Medulla oblongata (tissue), 1 donor: ENCODE measurements around the gene SMIM20.
"Not testable (repeated sequence)": the region's sequence is repeated elsewhere in the genome, so short reads cannot be mapped to it uniquely, and the experiment has no call there.

Source experiments
- DNase-seq: peaks from one replicate; pipeline ENCODE4 v3.0.0-alpha.2; 2015; ENCODE audit errors: extremely low spot score

SMIM20 gene

DNA sequence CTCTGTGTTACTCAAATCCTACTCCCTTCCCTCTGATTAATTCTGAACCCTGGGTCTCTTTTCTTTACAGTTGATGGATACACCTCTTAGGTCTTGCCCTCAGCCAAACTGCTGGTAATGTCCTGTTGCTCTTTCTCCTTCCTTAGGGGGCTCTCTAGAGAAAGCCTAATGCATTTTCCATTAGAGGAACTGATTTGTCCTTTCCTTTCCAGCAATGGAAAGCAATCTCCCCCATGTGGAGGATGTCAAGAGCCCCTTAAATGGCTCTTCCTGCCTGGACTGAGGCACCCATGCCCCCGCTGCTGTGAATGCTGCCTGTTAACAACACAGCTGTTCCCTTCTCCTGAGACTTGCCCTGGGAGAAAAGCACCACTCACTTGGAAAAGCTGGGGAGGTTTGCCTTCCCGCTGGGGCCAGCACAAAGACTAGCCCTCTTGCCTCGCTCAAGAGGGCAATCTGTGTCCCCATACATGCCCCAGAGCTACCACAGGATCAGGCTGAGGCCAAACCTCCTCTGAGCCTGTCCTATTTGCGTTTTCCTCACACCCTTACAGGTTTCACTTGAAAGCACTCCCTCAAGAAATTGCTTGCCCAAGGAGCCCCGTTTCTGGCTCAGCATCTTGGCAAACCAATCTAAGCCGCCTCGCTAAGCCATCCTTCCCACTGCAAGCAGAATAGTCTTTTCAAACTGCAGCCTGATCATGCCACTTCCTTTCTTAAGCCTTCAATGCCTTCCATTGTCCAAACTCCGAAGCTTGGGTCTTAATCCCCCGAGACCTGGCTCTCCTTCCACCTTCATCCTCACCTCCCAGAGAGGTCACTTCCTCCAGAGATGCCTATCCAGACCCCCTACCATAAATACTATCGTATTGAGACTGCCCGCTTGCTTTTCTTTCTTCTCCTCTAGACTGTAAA is 23.2 kb upstream of the SMIM20 start:
- peak; percentile 18 for DNase-seq

DNA sequence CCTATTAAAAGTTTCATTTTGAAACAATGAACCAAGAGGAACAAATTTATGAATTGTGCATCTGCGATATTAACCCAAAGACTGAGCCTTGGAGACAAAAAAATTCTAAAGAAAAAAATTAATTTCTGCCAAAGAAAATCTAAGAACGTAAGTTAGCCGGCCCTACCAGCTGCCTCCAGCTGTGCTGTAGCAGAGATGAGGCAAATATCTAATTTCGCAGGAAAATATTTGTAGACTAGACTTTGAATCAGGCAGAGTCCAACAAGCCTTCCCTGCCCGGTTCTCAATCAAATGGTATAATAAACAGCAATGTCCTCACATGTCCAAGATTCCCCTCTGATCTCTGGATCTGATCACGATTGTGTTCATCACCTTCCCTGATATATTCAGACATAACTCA is 21.2 kb upstream of the SMIM20 start:
- no peak for DNase-seq

DNA sequence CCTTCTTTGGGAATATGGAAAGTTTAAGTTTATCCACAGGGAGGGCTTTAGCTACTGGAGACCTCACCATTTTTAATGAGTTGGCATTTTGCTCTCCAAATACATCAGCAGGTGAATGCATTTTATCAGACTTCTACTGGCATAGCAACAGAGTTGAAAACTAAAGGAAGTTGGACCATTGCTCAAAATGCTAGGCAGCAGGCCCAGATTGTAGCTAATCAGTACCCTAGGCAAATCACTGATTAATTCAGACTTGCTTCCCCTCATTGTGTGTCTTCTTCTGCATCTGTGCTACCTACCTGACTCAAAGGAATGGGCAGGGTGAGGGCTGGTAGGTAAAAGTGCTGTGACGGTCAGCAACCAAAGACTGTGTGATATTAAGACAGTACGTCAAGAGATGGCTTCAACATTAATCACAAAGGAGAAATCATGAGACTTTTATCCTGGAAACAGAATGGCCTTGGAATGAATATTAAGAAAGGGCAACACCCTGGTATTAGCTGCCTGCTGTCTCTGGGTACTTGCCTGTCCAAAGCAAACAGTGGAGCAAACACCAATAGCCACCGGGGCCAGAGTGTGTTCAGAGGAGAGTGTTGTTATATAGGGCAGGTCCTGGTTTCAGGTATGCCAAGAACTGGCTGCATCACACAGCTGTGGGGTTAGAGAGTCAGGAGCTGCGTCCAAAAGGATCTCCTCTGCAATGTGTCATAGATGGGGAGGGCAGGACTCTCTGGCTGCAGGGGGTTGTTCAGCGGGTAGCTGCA is 17.1 kb upstream of the SMIM20 start:
- no peak for DNase-seq

DNA sequence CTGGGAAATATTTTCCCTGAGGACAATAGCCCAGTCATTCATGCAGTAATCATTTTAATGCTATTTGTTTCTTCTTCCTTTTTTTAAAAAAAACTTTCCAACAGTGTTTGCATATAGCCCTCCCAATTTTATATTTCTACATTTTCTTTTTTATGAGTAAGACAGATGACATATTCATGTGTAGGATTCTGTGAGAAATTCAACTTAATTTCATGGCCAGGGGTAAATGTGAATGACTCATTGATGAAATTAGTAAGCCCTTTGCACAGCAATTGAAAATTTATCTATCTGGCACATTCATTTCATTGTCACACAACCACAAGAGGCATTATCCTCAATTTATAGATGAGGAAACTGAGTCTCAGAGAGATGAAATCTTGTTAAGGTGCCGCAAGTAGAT is 13.7 kb upstream of the SMIM20 start:
- DNase-seq: no peak

DNA sequence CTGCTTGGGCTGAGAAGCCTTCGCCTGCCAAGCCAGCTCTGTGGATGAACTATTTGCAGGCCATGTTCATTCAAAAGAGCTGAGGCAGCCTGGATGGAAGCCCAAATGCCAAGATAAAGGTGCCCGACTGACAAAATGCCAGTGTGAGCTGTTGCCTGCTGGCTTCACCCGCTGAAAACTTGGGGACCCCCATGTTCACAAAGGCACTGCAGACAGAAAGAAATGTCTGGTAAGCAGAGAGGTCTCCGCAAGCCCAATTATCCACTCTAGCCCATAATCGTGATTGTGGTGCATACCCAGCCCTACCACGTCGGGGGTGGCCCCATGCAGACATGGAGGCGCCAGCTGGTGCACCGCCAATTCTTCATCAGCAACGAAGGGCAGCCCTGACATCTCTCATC is 13.0 kb upstream of the SMIM20 start:
- no peak for DNase-seq

DNA sequence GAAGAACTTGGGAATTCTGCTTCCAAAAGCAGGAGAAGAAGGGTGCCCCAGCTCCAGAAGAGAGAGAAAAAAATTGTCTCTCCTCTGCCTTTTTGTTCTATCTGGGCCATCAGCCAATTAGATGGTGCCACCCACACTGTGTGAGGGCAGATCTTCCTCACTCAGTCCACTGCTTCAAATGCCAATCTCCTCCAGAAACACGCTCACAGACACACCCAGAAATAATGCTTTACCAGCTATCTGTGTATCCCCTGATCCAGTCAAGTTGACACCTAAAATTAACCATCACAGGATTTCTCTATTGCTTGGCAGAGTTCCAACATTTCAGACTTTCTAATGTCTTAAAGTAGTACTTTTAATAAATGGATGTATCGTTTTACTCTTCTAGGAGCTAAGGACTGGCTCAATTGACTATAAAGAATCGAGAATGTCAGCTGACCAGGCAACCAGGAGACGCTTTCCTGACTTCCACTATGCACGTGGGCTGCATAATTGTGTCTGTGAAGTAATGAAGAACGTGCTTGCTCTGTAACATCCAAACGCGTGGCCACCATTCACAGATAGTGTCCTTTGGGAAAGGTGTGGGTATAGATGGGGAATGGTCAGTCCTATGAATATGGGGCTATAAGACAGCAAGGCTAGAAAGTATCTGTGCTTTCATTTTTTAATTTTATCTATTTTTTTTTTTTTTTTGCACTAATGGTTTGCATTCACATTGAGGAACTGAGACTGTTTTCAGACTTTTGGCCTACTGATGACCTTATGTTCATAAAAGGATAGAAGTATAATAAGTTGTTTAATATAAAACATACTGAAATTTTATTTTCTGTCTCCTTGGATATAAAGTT is 9.9 kb upstream of the SMIM20 start:
- peak; percentile 47 for DNase-seq

DNA sequence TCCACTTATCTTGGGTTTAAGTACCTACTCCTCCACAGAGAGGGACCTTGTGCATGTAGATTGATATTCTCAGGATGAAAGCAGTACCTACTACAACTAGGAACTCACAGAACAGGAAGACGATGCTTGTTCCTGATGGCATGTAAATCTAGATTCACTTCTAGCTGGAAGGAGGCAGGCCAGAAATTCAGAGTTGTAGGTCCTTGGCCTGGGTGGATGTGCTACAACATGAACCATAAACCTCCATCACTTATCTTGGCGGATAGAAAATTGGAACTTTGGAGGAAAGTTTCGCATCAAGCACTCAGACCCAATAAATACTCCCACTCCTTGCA is 9.3 kb upstream of the SMIM20 start:
- no peak for DNase-seq

DNA sequence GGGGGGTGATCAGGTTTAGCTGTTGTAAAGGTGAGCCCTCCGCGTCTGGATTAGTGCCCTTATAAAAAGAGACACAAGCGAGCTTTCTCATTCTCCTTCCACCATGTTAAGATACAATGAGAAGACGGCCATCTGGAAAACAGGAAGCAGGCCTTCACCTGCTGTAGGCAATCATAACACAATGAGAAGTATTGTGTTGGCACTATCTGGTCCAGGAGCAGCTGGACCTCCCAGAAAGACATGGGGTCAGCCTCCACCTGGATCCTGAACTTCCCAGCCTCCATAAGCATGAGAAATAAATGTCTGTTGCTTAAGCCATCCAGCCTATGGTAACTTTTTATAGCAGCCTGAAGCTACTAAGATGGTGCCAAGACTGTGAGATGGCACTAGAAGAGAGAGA is 8.6 kb upstream of the SMIM20 start:
- DNase-seq: no peak

DNA sequence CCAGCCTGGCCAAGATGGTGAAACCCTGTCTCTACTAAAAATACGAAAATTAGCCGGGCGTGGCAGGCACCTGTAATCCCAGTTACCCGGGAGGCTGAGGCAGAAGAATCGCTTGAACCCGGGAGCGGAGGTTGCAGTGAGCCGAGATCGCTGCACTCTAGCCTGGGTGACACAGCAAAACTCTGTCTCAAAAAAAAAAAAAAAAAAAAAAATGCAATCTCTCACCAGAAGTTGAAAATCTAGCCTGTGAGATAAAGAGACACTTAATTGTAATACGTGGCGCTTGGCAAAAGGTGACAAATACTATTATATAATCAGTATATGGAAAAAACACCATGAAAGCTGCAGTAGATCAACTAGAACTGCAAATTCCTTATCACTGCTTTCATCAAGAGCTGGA is 7.9 kb upstream of the SMIM20 start:
- DNase-seq: not testable (repeated sequence)

DNA sequence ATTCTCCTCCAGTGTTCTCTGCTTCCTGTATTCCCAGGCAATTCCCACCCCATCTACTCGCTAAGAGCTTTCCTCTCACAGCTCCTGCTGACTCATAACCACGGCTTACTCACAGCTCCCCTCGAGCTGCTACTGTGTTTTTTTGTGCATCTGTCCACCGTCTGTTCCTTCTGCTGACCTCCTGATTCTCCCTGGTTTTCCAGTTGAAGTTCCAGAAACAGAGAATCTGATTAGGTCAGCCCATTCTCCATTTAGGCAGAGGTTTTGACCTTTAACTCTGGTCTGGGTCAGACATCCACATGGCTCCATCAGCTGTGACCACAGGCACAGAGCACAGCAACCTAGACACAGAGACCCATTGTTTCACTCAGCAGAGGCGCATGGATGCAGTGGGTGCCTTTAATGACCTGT is 5.5 kb upstream of the SMIM20 start:
- DNase-seq: peak; percentile 56

DNA sequence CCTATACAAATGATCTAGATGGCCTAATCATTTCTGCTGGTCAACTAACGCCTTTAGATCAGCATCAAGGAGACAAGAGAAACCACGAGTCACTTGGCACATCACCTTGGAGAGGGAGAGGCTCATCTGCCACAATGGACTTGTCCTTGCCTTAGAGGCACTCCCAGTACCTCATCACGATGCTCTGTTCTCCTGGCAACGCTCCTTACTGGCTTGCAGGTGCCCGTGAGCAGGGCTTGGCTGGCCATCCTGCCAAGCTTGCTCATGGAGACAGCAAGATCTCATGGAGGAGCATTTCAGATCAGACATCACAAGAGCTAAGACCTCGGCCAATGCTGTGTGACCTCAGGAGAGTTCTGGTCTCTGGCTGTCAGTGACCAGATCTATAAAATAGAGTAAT is 2.7 kb upstream of the SMIM20 start:
- no peak for DNase-seq

DNA sequence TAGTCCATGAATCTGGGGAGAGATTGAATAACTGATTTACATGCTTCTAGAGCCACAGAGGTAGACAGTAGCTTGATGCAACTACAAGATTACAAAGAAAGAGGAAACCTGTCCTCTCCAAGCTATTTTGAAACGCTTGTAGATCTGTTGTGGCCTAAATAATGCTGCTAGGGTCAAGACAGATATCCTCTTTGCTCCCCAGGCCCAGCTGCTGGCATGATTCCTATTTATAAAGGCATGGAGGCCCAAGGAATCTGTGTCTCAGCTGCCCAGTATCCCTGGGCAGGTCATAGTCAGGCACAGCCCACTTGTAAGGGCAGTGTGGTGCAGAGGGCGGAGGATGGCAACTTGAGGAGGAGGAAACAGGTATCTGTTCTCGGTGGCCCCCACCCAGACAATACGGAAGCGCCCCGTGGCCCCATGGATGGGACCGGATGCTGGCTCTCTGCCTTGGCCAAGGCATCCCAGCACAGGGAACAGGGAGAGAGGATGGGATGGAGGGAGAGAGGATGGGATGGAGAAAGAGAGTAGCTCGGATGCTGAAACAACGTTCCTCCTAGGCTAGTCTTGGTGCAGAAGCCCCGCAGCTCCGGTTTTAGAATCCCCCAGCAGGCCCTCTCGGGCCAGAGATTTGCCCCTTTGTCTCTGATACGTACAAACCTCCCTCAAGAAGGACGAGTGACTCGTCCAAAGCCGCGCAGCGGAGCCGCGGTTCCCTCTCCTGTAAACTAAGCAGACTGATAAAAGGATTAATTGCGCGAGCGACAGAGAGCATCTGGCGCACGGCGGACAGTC is 767 bp upstream of the SMIM20 start:
- no peak for DNase-seq

DNA sequence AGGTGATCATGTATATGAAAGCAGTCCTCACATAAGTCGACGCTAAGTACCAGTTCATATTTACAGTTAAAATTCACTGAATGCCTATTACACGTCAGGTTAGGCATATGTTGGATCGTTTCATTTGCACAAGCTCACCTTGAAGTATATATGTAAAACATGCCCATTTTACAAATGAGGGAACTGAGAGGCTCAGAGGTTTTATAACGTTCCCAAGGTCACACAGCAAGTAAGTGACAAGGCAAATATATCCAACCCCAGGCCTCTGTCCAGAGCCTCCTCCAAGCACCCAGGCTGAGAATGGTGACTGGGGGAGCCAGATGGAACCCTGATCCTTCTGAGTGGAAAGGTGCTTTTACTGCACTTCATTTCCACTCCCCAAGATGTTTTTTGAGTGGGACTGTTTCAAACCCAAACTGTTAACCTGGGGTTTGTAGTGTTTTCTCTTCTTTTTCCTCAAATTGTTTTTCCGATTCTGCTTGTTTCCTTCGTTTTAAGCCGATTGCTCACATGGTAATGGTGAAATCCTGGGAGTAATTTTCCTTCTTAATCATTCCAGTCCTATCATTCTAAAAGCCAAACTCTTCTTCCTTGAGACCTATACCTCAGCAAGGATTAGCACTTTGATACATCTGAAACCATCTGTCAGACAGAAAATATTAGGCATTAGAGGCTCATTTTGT is 791 bp downstream of the SMIM20 start:
- no peak for DNase-seq

DNA sequence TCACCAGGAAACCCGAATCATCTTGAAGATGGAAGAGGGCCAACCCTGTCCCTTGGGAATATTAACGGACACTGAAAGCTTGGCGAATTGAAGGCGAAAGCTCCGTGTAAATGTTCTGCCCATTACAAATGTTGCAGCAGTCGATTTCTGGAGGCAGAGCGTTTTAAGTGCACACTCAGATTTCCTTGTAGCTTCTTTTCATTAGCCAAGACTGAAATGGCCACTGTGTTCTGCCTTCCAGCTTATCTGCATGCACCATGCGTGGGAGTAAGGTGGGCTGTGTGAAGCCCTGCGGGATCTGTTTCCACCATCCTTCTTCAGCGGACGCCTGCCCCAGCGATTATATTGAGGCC is 1.3 kb downstream of the SMIM20 start:
- no peak for DNase-seq

DNA sequence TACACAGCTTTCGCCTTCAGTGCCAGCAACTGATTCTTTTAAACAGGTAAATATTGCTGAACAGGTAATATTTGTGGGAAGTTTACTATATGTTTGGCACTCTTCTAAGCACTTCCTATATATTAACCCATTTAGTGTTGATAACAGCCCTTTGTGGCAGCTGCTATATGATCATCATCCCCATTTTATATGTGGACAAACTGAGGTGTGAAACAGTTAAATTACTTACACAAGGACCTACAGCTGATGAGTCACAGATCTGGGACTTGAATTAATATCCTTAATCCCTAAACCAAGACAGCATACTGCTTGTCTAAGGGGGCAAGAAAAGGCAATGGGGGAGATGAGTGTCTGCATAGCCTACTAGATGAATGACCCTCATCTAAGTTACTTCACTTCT is 2.9 kb downstream of the SMIM20 start:
- DNase-seq: no peak

DNA sequence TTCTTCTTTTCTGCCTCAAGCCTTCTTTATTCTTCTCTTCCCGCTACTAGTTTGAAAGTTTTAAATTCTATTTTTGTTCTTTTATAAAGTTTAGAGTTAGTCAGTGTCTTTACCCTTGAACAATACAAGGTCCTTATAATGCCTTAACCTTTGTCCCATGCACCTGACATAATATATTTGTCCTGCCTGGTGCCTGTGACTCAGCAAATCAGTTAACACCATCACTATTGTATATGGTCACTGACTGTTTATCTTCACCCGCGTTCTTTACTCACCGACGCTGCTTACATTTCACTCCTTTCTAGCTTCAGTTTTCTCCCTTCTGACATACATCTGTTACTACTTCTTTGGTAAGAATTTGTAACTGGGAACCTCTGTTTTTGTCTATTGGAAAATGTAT is 5.7 kb downstream of the SMIM20 start:
- DNase-seq: no peak

DNA sequence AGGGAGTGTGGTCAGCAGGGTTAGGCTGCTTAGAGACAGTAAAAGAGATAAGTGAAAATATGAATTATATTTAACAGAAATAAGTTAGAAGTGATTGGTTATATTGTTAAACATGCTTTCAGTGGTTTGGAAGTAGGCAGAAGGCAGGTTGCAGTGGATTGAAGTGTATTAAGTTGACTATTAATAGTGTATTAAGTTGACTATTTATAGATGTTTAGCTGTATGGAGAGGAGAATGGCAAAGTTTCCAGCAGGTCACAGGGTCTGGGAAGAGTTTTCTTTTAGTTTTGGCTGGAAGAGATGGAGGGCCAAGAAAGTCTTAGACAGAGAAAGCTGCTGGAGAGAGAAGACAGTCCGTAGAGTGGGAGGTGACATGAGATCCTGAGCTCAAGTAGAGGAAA is 7.9 kb downstream of the SMIM20 start:
- no peak for DNase-seq

DNA sequence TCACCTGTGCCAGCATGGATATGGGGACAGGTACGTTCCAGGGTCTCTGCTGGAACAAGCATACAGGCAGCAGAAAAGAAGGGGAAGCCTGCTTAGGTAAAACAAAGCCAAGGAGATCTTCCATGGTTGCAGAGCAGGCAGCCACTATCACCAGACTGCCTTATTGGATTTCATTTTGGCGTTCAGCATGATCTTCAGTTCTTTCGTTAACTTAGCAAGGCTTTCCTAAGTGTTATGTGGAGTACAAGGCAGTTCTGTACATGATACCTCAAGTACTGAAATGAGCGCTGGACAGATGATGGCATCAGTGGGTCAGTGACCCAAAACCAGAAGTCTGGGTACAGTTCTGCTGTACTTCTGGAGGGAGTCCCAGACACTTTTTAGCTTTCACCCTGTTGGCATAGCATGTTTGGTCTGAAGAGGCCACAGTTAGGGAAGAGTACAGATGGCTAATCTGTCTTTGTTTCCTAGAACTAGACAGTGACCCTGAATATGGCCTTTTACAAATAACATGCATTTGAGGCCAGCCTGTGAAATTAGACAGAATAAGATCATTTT is 8.9 kb downstream of the SMIM20 start:
- DNase-seq: no peak

DNA sequence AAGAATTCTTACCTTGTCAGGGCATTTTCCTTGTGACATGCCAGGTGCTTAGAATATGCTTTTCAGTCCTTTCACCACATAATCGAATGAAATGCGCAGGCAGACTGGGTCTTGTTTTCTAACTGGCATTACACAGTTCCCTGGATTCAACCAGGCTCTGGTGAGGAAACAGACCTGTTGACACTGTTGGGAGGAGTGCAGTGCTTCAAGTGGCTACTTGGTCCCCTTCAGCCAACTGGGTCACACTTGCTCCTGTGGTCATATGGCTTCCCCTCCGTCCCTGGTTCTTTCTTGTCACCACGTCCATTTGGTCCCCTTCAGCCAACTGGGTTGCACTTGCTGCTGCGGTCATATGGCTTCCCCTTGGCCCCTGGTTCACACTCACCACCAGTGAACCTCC is 9.7 kb downstream of the SMIM20 start:
- no peak for DNase-seq

DNA sequence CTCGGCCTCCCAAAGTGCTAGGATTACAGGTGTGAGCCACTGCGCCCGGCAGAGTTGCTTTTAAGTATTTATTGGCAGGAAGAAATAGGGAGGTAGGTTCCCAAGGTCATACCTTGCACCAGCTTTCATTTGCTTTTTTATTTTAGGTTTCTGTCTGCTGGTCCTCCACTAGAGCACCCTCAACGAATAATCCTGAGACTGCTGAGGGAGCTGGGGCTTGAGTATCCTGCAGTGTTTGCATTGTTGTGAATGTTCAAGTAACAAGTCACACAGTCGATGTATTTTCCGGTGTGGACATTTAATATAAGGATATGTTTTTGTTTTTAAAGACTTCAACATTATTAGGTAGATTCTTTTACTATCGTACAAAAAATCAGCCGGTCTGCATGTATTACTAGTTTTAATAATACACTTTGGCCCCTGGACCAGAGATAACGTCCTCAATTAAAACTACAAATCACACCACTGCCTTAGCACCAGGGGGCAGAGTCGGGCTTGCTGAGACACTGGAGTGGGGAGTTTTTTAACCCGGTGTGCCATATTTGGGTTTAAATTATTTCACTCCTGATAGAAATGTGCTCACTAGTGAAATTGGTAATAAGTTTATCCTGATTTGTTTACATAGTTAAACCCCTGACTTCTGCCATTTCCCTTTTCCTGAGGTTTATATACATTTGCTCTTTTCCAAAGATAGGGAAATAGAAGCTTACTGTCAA is 11.6 kb downstream of the SMIM20 start:
- peak; percentile 77 for DNase-seq
